GM18867 (cell line): ENCODE results near the gene FNDC3A.
A peak's percentile ranks its signal among the peaks of the same experiment; 100 is the strongest.

Experiments
- ATAC-seq: cut with Tn5 transposase; IDR thresholded peaks from one replicate; pipeline ENCODE4 v1.9.1; 2021; ENCODE audit warnings: mild to moderate bottlenecking, moderate library complexity; ENCODE audit not compliant: unreplicated experiment

Gene FNDC3A

GRCh38 chr13:48975856-48976575, at the start of gene FNDC3A:
Gene FNDC3A (plus strand): TSS chr13:48975912. CDS start chr13:49006191, 30,279 bp downstream.
- ATAC-seq: peak; percentile 65

- no peak for ATAC-seq
Measured at GRCh38 chr13:48928757-48929430, 46.8 kb upstream of the FNDC3A start.

GRCh38 chr13:48930918-48931317, 44.8 kb upstream of the FNDC3A start:
- ATAC-seq: no peak

GRCh38 chr13:48938308-48938943, 37.3 kb upstream of the FNDC3A start:
- ATAC-seq: no peak

GRCh38 chr13:48939728-48940127, 36.0 kb upstream of the FNDC3A start:
- no peak for ATAC-seq

GRCh38 chr13:48942131-48942530, 33.6 kb upstream of the FNDC3A start:
- ATAC-seq: no peak

GRCh38 chr13:48944221-48944620, 31.5 kb upstream of the FNDC3A start:
- no peak for ATAC-seq

- ATAC-seq: no peak
Measured at GRCh38 chr13:48945626-48946025, 30.1 kb upstream of the FNDC3A start.

- ATAC-seq: no peak
Measured at GRCh38 chr13:48946163-48946562, 29.5 kb upstream of the FNDC3A start.

- no peak for ATAC-seq
Measured at GRCh38 chr13:48949566-48950500, 25.9 kb upstream of the FNDC3A start.

GRCh38 chr13:48950501-48950875, 25.2 kb upstream of the FNDC3A start:
- ATAC-seq: no peak

- no peak for ATAC-seq
Measured at GRCh38 chr13:48954081-48954480, 21.6 kb upstream of the FNDC3A start.

- ATAC-seq: no peak
Measured at GRCh38 chr13:48955536-48955935, 20.2 kb upstream of the FNDC3A start.

- no peak for ATAC-seq
Measured at GRCh38 chr13:48961379-48961778, 14.3 kb upstream of the FNDC3A start.

GRCh38 chr13:48962281-48962680, 13.4 kb upstream of the FNDC3A start:
- ATAC-seq: no peak

- ATAC-seq: no peak
Measured at GRCh38 chr13:48965736-48966135, 10.0 kb upstream of the FNDC3A start.

- ATAC-seq: no peak
Measured at GRCh38 chr13:48969685-48970084, 6.0 kb upstream of the FNDC3A start.

GRCh38 chr13:48973845-48974431, 1.8 kb upstream of the FNDC3A start:
- ATAC-seq: no peak

GRCh38 chr13:48975101-48975855, 434 bp upstream of the FNDC3A start:
- ATAC-seq: no peak
